H1 (cell line): ENCODE results near the gene LDHB. TPM values are rescaled to one million over a fixed set of nuclear protein-coding genes. Genes with fewer than 3 reads are reported as not detected.

Experiments
- BCL11A ChIP-seq, 2 experiments: IDR thresholded peaks; one replicate each; pipeline ENCODE4 v1.6.1; 2011; ENCODE audit warnings: low read depth in 2 of 2, low read length in 2 of 2, mild to moderate bottlenecking in 2 of 2
- BRCA1 ChIP-seq: IDR thresholded peaks from 2 replicates; pipeline ENCODE4 v1.6.1; 2012; ENCODE audit warnings: low read depth, low read length, improper control_type of control experiment
- CBX8 ChIP-seq: fragments of 300-800, 300-1000 bp; sonication (generic); IDR thresholded peaks from 2 replicates; pipeline ENCODE4 v1.7.1; 2016; ENCODE audit warnings: low read depth, low read length, borderline replicate concordance
- CHD7 ChIP-seq: fragments of 300-600 bp; sonication (generic); IDR thresholded peaks from 2 replicates; pipeline ENCODE4 v1.7.1; 2012; ENCODE audit warnings: low read length, moderate library complexity, mild to moderate bottlenecking, inconsistent platforms; ENCODE audit not compliant: insufficient replicate concordance
- EGR1 ChIP-seq: IDR thresholded peaks from 2 replicates; pipeline ENCODE4 v1.6.1; 2011; ENCODE audit warnings: low read depth, low read length, borderline replicate concordance
- HDAC2 ChIP-seq, 2 experiments: fragments of 300-600 bp in 1 of 2; sonication (generic) in 1 of 2; IDR thresholded peaks; 2 replicates each; pipeline ENCODE4 v1.6.1; 2011 to 2012; ENCODE audit warnings: low read depth in 2 of 2, low read length in 2 of 2, mild to moderate bottlenecking in 2 of 2, moderate library complexity in 2 of 2, borderline replicate concordance in 1 of 2, inconsistent platforms in 1 of 2
- JUND ChIP-seq: IDR thresholded peaks from 2 replicates; pipeline ENCODE4 v1.6.1; 2011; ENCODE audit warnings: mild to moderate bottlenecking, improper control_type of control experiment, low read length
- KDM1A ChIP-seq: fragments of 200-600, 300-600 bp; sonication (generic); IDR thresholded peaks from 2 replicates; pipeline ENCODE4 v1.7.1; 2016; ENCODE audit warnings: mild to moderate bottlenecking, low read length, borderline replicate concordance
- polyA plus RNA-seq, 7 experiments: library from polyadenylated mRNA; depleted of rRNA in 3 of 7; stranded (reverse) in 5 of 7; unstranded in 2 of 7; fragments of >200 nt in 5 of 7; fragments of 200-250 nt in 2 of 7; gene quantifications; 1 replicate in 5 of 7; 2 replicates in 1 of 7; 4 replicates in 1 of 7; pipeline versions ENCODE4 v1.2.1 to v1.2.3, GENCODE V29; 2011 to 2013; ENCODE audit warnings: missing spikeins in 2 of 7, mixed read lengths in 2 of 7
- total RNA-seq: library from RNA; stranded (reverse); fragmentation: NEBNext Ultra II Directional; extraction: Animal tissue kit (Norgen Biotek cat#: 25700); gene quantifications from 2 replicates; pipeline ENCODE4 v1.2.1, GENCODE V29; 2021

Gene LDHB
- total and polyA plus RNA-seq, 2 of the 8 experiments (the other 6 are each of a cell fraction or from before 2014, with no cell fraction given), result 1,177 to 1,781 TPM

- TF ChIP-seq CHD7, result no peak
- no peak for TF ChIP-seq HDAC2 (IDR thresholded peaks at IDR 0.05; ENCODE audit: borderline replicate concordance in 1 of 2, low read depth in 2 of 2, low read length in 2 of 2)
- TF ChIP-seq JUND, result no peak
- TF ChIP-seq BRCA1, result no peak
- no peak for TF ChIP-seq CBX8
- TF ChIP-seq EGR1, result no peak
- TF ChIP-seq KDM1A, result no peak
- TF ChIP-seq BCL11A (IDR thresholded peaks at IDR 0.05; ENCODE audit: low read depth in 2 of 2, low read length in 2 of 2), result no peak
Observed at GRCh38 chr12:21699851-21700250, 42.2 kb upstream of the LDHB start (continued).
